ENCODE data around the gene ARMC2.

ARMC2 gene

DNA sequence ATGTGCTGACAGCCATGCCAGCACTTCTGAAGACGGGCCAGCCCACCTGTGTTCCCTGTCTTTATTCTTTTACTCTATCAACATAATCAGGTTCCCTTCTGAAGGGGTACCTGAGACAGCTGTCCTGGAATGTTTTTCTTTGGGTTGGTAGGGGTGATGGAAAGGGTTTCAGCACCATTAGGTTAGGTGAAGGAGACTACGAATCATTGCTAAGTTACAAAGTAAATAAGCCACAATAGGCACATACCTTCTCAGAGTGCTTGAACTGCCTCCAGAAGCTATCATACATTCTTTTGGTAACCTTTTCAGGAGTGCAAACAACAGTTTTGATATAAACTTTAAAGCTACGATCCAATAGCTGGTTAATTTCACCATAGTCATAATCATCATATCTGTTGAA lies 140.1 kb downstream of the ARMC2 start:
- DNase-seq (ENCODE audit: low read depth): no peak

DNA sequence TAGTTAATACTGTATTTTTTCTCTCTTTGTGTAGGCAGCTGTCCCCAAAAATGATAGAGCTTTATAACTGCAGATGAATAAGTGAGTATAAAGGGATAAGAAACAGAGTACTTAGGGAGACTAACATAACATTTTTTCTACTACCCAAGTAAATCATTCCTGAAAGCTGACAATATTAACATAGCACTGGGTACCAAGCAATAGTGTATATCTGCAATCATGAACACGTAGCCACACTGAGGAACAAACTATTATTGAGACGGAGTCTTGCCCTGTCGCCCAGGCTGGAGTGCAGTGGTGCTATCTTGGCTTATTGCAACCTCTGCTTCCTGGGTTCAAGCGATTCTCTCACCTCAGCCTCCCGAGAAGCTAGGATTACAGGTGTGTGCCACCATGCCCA lies 140.5 kb downstream of the ARMC2 start:
- no peak for DNase-seq (ENCODE audit: low read depth)

DNA sequence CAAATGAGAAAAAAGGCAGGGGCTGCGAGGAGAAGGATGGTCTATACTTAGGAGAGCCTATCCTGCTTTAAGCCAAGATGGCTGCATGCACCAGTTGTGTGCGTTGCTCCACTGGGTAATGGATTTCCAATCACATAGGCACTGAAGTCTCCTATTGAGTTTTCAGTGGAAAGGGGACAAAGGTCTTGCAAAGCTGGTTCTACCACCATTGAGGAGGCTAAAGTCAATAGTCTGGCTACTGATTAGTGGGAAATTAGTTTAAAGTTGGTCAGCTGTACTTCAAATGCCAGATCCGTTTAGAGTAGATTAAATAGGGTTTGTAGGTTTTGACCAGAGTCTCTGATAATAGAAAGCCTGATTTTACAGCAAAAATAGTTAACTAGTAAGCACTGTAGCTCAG lies 141.5 kb downstream of the ARMC2 start:
- no peak for DNase-seq (ENCODE audit: low read depth)

DNA sequence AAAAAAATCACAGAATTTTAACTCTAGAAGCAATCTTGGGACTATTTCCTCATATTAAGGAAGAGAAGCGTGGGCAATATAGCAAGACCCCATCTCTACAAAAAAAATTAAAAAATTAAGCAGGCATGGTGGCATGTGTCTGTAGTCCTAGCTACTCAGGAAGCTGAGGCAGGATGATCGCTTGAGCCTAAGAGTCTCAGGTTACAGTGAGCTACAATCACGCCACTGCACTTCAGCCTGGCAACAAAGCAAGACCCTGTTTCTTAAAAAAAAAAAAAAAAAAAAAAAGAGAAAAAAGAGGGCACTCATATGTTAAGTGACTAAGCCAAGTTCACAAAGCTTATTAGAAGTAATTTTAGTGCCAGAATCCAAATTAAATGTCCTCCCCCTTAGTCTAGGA lies 145.7 kb downstream of the ARMC2 start:
- DNase-seq (ENCODE audit: low read depth): no peak

DNA sequence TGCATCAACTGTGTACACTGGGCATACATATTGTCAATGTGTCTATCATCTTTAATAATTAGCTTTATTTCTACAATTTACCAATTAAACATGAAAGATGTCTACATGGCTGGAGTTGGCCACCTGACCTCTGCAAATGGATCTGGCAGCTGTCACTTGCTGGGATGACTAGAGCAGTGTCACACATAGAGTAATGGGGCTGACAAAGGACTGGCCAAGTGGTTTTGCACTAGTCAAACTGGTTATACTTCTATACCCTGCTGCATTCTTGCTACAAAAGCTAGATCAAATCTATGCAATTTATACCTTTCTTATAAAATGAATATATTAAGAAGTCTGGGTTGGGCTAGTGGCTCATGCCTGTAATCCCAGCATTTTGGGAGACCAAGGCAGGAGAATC lies 147.1 kb downstream of the ARMC2 start:
- no peak for DNase-seq (ENCODE audit: low read depth)

DNA sequence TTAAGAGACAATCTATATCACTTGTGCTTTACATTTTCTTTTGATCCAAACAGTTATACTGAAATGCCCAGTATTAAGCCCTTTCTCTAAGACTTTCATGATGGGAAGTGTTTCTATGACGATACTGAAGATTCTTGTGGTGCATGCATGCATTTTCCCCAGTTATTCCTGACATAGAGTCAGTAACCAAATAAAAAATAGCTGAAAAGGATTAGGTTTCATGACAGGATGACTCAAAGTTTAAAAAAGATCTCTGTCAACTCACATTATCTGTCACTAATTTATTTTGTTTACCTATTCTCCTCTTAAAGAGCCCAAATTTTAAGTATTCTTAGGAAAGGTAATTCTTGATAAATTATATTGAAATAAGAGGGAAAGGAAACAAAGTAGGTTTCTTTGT lies 148.0 kb downstream of the ARMC2 start:
- DNase-seq (ENCODE audit: low read depth): no peak

DNA sequence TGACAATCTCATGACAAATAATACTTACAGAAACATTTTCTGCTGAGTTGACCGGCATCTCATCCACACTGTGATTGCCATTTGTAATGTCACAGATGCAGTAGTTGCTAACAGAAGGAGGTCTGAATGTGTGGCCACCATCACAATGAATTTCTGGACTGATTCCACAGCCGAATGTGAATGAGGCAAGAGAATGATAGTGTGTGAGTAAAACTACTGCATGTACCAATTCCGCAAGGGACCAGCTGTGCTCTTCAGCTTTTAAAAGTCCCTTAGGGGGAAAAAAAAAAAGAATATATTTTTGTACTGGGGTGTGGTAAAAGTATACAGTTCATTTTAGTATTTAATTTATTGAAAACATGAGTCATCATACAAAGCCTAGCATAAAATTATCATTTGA lies 150.3 kb downstream of the ARMC2 start:
- no peak for DNase-seq (ENCODE audit: low read depth)

DNA sequence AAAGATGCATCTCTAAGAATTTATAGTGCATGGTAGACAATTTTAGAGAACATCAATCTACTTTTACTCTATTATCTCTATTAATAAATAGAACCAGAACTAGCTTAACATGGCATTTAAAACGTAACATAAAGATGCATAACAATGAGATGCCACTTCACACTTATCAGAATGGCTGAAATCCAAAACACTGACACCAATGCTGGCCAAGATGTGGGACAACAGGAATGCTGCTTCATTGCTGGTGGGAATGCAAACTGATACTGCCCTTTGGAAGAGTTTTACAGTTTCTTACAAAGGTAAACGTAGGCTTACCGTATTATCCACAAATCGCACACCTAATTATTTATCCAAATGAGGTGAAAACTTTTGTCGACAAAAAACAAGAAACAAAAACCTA lies 151.2 kb downstream of the ARMC2 start:
- no peak for DNase-seq (ENCODE audit: low read depth)

DNA sequence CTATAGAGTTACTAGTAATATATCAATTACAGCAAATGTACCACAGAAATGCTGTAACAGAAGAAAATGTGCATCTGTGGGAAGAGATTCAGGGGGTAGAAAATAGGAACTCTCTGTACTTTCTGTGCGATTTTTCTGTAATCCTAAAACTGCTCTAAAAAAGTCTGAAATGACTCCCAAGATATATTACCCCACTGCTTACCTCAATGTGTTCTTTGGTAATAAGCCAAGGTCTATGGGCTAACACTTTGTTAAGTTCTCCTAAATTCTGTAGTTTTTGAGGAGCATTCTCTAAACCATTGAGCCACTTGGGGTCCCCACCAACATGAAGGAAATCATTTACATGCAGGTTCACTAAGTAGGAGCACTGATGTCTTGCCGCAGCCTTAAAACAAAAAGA lies 152.1 kb downstream of the ARMC2 start:
- no peak for DNase-seq (ENCODE audit: low read depth)

DNA sequence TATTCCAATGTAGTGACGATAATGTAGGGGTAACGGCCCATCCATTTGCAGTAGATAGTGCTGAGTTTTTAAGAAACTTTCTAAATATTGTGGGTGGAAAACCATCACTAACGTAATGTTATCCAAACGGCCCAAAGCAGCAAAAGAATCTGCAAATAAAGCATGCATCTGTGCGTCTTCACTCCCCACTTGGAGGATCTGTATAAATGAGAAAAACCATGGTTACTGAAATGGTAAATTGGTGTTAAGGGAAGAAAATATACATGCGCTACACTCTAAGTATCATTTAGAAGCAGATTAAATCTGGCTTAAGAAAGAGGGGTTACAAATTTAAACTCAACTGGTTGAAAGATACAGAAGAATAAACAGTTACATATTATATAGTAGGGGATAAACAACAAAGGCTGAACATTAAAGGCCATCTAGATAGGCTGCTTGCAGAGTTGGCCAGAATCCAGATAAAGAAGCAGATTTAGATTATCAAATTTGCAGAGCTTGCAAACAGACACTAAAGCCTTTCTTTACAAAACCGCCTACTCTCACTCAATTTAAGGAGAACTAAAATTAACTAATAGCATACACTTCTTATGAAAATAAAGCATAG lies 153.2 kb downstream of the ARMC2 start:
- no peak for DNase-seq (ENCODE audit: low read depth)

DNA sequence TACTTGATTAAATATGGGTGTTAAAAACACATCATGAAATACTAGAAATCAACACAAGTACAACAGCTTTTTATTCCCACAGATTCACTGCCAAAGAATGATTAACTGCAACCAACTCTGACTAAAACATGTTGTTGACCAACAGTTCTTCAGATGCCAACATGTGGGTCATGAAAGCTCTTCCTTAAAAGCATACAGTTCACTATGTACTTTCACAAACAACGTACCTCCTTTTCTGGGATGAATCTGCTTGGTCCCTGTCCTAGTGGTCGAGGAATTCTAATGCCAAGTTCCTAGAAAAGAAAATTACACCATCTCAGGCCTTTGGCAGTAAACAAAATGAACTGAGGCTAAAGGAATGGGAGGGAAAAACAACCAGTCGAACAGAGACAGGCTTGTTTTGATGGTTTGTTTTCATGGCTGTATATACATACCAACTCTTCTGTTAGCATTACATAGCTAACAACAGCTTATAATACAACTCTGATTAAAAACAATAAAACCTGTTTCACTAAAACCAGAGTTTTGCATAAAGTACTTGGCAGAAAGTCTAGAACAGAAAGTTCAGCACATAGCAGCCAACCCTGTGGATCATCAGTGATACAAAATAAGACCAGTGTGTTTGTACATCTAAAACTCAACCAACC lies 154.0 kb downstream of the ARMC2 start:
- no peak for DNase-seq (ENCODE audit: low read depth)

DNA sequence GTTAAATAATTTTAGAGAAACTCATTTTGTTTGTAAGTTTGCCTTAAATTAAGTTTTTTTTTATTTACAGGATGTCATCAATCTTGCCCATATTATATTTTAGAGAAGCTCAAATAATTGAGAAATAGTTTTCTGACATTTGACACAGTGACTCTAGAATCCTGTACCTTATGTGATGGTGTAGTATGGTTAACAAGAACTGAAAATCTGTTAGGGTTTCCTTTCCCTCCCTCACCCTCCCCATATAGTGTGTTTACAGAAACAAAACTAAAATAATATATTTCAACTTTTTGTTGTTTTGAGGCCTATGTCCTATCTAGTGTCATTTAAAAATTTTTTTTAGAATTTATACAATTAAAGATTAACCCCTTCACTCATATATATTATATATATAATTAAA lies 154.7 kb downstream of the ARMC2 start:
- no peak for DNase-seq (ENCODE audit: low read depth)

DNA sequence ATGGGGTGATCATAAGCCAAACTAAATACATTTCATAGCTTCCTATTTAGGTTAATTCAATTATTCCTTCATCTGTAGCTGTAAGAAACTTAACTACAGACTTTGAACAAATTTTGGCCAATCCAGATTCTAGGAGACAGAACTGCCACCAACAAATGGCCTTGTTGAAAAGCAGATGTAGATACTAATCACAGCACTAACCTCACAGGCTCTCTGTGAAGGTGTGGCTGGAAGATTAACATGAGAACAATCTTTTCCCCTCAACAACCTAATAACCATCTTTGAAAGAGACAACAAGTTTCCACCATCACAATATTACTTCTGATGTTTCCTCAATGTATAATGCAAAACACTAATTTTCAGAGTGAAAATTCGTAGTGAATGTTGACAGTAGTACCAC lies 158.6 kb downstream of the ARMC2 start:
- no peak for DNase-seq (ENCODE audit: low read depth)

DNA sequence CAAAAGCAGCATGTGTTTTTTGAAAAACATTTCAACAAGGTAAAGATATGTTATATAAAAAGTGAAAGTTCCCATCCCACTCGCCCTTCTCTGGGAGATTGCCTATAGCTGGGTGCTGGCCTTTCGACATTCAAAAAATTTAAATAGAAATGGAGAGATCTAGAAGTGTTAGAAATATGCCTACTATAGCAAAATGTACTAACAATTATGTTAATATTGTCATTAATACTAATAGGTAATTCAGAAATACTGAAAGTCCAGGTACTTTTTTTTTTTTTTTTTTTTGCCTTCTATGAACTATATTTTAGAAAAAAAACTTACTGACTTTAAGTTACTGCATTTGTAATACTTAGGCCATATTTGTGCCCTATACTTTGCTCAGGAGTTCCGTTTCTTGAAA lies 159.3 kb downstream of the ARMC2 start:
- DNase-seq (ENCODE audit: low read depth): no peak

DNA sequence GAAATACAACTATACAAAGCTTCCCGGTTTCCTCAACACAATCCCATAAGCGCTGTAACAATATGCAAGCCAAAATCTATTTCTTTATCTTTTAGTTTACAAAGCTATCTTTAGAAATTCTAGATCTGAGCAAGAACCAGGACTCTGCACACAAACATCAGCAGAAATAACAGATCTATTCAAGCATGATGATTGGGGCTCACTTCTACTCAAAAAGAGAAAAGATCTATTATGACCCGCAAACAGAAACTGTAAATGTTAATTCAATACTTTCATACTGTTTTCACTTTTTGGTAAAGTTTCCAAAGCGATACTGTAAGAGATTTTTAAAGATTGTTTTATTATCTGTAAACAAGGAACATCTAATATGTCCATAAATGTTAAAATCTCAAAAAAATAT lies 159.8 kb downstream of the ARMC2 start:
- no peak for DNase-seq (ENCODE audit: low read depth)

DNA sequence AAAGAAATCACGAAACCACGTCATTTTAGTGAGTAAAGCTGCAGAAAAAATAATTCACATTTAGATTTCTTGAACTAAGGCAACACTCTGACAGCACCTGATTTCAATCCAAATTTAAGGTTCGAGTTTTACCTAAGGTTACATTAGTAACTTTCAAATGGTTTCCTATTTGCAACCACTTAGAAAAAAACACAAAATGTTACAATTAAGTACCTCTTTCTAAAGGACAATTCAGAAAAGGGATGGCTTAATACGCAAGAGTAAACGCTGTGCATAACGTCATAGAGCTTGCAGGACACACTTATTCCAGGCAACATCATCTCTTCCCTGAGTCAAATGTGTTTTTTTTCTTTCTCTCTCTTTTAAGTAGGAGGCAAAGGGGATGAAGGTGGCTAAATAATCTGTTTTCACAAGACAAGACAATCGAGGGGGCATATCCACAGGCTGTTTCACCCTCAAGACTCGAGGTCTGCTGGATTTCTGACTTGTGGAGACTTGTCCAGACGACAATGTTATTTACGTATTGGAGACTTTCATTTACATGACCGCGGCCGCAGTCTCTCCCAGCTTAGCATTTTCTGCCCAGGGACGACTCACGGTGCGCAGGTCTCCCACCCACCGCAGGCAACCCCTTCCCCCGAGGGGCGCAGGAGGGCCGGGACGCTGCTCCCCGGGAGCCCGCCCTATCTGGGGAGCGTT lies 160.5 kb downstream of the ARMC2 start:
- DNase-seq (ENCODE audit: low read depth): no peak

DNA sequence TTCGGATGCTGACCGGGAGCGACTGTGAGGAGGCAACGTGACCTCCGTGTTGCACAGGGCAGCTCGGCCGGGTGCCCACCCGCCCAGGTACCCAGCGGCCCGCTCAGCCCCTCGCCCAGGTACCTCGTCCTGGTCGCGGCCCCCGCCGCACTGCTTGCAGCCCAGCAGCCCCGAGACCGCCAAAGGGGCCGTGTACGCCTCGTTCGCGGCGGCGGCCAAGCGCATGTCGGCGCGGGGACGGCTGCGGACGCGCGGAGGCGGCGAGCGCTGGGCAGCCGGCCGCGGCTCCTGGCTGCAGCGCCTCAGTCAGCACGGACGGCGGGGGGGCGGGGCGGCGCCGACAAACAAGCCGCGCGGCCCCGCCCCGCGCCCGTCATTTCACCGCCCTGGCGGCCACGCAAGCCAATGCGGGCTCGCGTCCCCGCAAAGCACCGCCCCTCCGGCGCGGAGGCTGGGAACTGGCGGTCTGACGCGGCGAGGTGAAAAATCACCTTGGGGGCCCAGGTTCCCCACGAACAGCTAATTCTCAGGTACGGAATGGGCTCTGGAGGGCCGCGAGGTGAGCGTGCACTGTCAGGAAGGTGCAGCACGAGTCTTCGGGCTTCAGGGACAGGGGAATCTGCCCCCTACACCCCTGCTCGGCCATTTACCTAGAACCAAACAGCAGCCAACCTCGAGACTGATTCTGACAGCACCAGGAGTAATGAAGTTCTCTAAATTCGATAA lies 161.2 kb downstream of the ARMC2 start:
- peak; percentile 82 for DNase-seq (ENCODE audit: low read depth)

DNA sequence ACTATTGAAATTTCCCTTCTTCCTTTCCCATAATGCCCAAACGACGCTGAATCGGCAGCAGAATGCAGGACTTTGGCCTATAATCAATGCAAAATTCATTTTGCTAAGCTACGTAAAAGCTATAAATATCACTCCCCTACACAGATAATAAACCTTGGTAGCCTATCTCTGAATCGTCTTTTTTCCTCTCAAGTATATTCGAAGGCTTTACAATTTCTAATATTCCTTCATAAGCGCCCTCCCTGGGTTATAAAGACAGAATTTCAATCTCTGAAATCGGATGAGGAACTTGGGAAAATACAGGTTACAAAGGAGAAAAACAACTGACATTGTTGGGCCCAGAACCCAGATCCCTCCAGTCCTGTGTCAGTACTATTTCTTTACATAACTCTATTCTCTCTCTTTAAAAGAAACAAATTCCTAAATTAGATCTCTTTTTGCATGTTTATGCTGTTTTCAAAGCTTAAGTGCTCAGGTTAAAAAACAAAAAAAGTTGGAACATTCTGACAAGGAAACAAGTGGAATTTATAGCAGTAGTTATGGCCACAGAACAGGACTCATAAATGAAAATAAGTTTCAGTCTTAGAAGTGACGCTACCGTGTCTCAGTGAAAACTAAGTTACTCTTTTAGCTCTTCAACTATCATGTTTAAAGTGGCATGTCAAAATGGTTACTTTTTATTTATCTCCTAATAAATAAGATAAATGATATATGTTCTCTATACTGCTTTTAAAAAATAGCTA lies 161.9 kb downstream of the ARMC2 start:
- DNase-seq (ENCODE audit: low read depth): no peak

DNA sequence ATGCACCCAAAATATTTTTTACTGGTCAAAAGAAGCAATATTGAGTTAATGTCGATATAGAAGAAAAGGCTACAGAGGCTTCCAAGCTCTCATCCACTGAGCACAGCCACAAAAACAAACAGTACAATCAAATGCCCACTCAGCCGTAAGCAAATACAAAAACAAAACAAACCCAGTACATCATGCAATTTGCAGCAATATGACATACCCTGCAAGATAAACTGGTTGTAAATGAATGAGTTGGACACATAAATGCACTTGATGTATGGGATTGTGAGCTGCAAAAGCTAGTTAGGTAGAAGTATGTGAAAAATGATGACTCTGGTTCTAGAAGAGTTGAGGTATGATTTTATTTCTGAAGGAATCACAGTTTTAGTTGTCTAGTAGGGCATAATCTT lies 162.5 kb downstream of the ARMC2 start:
- no peak for DNase-seq (ENCODE audit: low read depth)

DNA sequence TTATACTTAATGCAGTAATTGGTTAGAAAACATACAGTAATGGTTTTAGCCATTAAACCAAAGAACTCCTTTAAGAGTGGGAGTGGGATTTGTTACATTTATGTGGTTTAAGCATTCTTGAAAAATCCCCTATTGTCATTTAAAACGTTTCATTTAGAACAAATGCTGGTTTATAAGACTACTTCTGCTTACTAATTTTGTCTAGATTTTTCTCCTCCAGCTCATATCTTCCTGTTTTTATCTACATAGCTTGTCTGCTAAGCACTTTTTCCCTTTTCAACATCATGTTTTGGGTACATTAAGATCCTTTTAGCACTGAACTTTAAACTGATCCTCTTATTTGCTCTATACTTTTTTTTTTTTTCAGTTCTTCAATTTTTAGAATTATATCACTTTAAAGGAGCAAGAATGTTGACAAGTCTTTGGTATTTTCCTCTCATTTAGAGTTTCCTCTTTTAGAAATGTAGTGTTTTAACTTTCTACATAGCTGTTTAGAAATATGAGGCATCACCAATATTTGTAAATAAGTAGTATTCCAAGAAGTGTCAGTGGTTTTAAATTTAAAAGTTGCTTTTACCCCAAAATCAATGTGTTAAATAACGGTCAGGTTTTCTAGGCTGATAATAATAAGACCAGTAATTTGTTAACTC lies 165.6 kb downstream of the ARMC2 start:
- DNase-seq (ENCODE audit: low read depth): no peak

DNA sequence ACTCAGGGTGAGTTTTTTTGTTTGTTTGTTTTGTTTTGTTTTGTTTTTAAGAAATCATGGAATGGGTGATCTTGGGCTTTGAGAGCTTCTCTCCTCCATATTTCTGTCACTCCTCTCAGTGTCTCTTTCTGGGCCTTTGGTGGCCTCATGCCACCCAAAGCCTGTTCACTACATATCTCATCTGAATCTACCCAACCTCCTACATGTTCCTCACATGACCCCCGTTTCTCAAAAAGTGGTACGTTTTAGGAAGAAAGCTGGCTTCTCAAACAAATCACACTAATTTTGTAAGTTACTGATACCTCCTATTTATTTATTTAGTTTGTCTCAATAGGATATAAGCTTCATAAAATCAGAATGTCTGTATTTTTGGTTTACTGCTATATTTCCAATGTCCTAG lies 166.4 kb downstream of the ARMC2 start:
- no peak for DNase-seq (ENCODE audit: low read depth)

DNA sequence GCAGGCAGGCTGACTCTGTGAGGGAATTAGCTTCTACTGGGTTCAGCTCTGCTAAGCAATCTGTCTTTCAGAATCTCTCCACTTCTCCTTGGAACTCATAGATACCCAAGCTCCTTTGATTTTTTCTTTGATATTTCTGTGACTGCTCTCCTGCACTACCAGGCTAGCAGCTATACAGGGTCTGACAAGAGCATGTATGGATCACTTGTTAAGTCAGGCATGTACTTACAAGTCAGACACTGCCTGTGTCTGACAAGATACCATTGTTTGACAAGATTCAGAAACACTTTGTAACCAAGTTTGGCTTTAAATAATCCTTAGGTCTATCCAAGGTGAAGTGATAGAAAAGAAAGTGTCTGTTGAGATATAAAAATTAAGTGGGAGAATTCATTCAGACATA lies 167.0 kb downstream of the ARMC2 start:
- no peak for DNase-seq (ENCODE audit: low read depth)
